ENCODE measurements around the gene DAB2IP. TPM values are rescaled to one million over a fixed set of nuclear protein-coding genes. Genes with fewer than 3 reads are reported as not detected.

The DAB2IP gene
- total RNA-seq, 1 donor from 2014 or later = 71.6 TPM

- Histone ChIP-seq H3K36me3 (no peaks in the 10 kb centered on the region), H3K4me3 (no peak overlapping the region), H3K27me3 (no peaks in the 10 kb centered on the region), H3K9me3 (no peaks in the 10 kb centered on the region), H3K4me1 (no peaks in the 10 kb centered on the region), H3K27ac (no peak overlapping the region)
- no peak for DNase-seq (ENCODE audit: low spot score in 2 of 2)
- TF ChIP-seq, protein P1, sequence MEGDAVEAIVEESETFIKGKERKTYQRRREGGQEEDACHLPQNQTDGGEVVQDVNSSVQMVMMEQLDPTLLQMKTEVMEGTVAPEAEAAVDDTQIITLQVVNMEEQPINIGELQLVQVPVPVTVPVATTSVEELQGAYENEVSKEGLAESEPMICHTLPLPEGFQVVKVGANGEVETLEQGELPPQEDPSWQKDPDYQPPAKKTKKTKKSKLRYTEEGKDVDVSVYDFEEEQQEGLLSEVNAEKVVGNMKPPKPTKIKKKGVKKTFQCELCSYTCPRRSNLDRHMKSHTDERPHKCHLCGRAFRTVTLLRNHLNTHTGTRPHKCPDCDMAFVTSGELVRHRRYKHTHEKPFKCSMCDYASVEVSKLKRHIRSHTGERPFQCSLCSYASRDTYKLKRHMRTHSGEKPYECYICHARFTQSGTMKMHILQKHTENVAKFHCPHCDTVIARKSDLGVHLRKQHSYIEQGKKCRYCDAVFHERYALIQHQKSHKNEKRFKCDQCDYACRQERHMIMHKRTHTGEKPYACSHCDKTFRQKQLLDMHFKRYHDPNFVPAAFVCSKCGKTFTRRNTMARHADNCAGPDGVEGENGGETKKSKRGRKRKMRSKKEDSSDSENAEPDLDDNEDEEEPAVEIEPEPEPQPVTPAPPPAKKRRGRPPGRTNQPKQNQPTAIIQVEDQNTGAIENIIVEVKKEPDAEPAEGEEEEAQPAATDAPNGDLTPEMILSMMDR (IDR thresholded peaks at IDR 0.05) = no peak
- intact Hi-C loops (cut with DNase I) = no loop called here
Observed at GRCh38 chr9:121671612-121672155, 20.2 kb downstream of the DAB2IP start.

- Histone ChIP-seq H3K27me3 (no peaks in the 10 kb centered on the region), H3K27ac (no peak overlapping the region), H3K4me3 (no peak overlapping the region), H3K9me3 (no peaks in the 10 kb centered on the region), H3K36me3 (no peaks in the 10 kb centered on the region), H3K4me1 (no peaks in the 10 kb centered on the region)
- DNase-seq (ENCODE audit: low spot score in 2 of 2) = no peak
- intact Hi-C loops (cut with DNase I) = no loop called here
- TF ChIP-seq, protein P1 (IDR thresholded peaks at IDR 0.05) = no peak
Observed at GRCh38 chr9:121672213-121672612, 20.8 kb downstream of the DAB2IP start.

GRCh38 chr9:121672986-121673385 lies 21.6 kb downstream of the DAB2IP start:
- Histone ChIP-seq H3K27me3 (no peaks in the 10 kb centered on the region), H3K27ac (no peak overlapping the region), H3K9me3 (no peaks in the 10 kb centered on the region), H3K36me3 (no peaks in the 10 kb centered on the region), H3K4me3 (no peak overlapping the region), H3K4me1 (no peaks in the 10 kb centered on the region)
- intact Hi-C loops (cut with DNase I) = no loop called here
- TF ChIP-seq, protein P1 (IDR thresholded peaks at IDR 0.05) = no peak
- DNase-seq (ENCODE audit: low spot score in 2 of 2) = no peak

GRCh38 chr9:121673576-121673975 lies 22.1 kb downstream of the DAB2IP start:
- no peak overlapping the region for H3K4me3 ChIP-seq
- no peak overlapping the region for H3K27ac ChIP-seq
- DNase-seq (ENCODE audit: low spot score in 2 of 2) = no peak
- TF ChIP-seq, protein P1 (IDR thresholded peaks at IDR 0.05) = no peak
- intact Hi-C loops (cut with DNase I) = no loop called here
- H3K36me3 ChIP-seq = peaks cover 0 to under 1% of the 10 kb centered on the region in 2 donors
- H3K4me1 ChIP-seq = no peaks in the 10 kb centered on the region
- H3K27me3 ChIP-seq = no peaks in the 10 kb centered on the region
- no peaks in the 10 kb centered on the region for H3K9me3 ChIP-seq

- intact Hi-C loops (cut with DNase I) = no loop called here
- TF ChIP-seq, protein P1 (IDR thresholded peaks at IDR 0.05) = no peak
- DNase-seq (ENCODE audit: low spot score in 2 of 2) = no peak
- Histone ChIP-seq H3K27me3 (no peaks in the 10 kb centered on the region), H3K9me3 (no peaks in the 10 kb centered on the region), H3K36me3 (peaks cover 0 to 4% of the 10 kb centered on the region in 2 donors), H3K4me1 (no peaks in the 10 kb centered on the region), H3K4me3 (no peak overlapping the region), H3K27ac (no peak overlapping the region)
Observed at GRCh38 chr9:121674017-121674416, 22.6 kb downstream of the DAB2IP start.

GRCh38 chr9:121674952-121675351 lies 23.5 kb downstream of the DAB2IP start:
- peaks cover 0 to 12% of the 10 kb centered on the region in 2 donors for H3K36me3 ChIP-seq
- H3K9me3 ChIP-seq = no peaks in the 10 kb centered on the region
- H3K4me1 ChIP-seq = no peaks in the 10 kb centered on the region
- no peak for DNase-seq (ENCODE audit: low spot score in 2 of 2)
- intact Hi-C loops (cut with DNase I) = no loop called here
- H3K4me3 ChIP-seq = no peak overlapping the region
- no peak overlapping the region for H3K27ac ChIP-seq
- TF ChIP-seq, protein P1 (IDR thresholded peaks at IDR 0.05) = no peak
- no peaks in the 10 kb centered on the region for H3K27me3 ChIP-seq
